ENCODE measurements around the gene HKDC1.

The HKDC1 gene

DNA sequence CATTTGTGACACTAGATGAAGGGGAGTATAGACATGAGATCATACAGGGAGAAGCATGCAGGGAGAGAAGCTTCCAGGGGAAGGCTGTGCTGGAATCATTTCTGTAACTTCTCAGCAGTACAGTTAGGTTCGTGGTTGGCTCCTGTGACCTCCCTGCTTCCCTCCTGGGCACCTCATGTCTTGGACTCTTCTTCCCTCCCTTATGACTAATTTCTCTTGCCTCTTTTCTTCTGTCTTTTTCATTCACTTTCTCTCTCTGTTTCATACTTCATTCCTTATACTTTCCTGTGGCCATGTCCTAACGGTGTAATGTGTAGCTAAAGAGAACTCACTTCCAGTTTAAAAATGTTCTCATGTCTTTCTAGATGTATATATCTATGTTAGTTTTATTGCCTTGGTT, 19.1 kb upstream of the HKDC1 start:
- TF ChIP-seq TAF1 (IDR thresholded peaks at IDR 0.05; ENCODE audit: borderline replicate concordance, insufficient read depth, low read length) (no peak), REST (IDR thresholded peaks at IDR 0.05; ENCODE audit: insufficient read depth in 1 of 2, low read depth in 2 of 2, low read length in 2 of 2) (no peak), POLR2AphosphoS5 (IDR thresholded peaks at IDR 0.05; ENCODE audit: low read depth, low read length) (no peak), SIN3A (IDR thresholded peaks at IDR 0.05; ENCODE audit: borderline replicate concordance, insufficient read depth, low read length) (no peak), FOXP2 (optimal IDR thresholded peaks at IDR 0.05; ENCODE audit: borderline replicate concordance, extremely low read depth, extremely low read length, insufficient read depth) (no peak)

DNA sequence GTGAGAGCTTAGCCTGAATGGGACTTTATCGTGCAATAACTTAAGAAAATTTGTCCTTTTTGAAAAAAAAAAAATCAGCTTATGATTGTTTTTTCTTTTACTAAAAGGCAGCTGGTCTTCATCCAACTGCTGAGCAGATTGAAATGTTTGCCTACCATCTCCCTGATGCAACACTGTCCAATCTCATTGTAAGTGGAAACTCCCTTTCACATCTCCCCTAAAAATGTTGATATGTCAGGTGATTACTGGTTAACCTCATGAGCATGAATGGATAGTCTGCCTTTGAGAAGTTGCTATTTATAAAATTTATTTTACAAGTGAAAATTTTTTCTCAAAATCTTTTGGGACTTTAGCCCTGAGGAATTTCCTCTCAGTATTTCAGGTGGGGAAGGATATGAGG, 17.8 kb upstream of the HKDC1 start:
- TF ChIP-seq POLR2AphosphoS5 (IDR thresholded peaks at IDR 0.05; ENCODE audit: low read depth, low read length) (no peak), TAF1 (IDR thresholded peaks at IDR 0.05; ENCODE audit: borderline replicate concordance, insufficient read depth, low read length) (no peak)

DNA sequence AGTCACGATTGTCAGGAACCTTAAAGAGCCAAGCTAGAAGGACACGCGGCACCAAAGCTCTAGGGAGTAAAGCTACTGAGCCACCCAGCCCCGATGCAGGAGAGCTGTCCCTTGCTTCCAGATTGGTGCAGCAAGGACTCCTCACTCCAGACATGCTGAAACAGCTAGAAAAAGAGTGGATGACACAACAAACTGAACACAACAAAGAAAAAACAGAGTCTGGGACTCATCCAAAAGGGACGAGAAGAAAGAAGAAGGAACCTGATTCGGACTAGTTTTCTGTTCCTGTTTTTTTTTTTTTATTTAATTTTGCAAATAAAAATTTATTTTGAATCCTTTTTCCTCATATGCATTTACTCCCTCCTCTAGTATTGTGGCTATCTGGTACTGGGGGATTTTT, 11.4 kb upstream of the HKDC1 start:
- no peak for TF ChIP-seq SIN3A (IDR thresholded peaks at IDR 0.05; ENCODE audit: borderline replicate concordance, insufficient read depth, low read length)
- TF ChIP-seq REST (IDR thresholded peaks at IDR 0.05; ENCODE audit: insufficient read depth in 1 of 2, low read depth in 2 of 2, low read length in 2 of 2), result no peak
- no peak for TF ChIP-seq FOXP2 (optimal IDR thresholded peaks at IDR 0.05; ENCODE audit: borderline replicate concordance, extremely low read depth, extremely low read length, insufficient read depth)
- TF ChIP-seq TAF1 (IDR thresholded peaks at IDR 0.05; ENCODE audit: borderline replicate concordance, insufficient read depth, low read length), result no peak
- no peak for TF ChIP-seq POLR2AphosphoS5 (IDR thresholded peaks at IDR 0.05; ENCODE audit: low read depth, low read length)

GRCh38 chr10:69209787-69210484, 10.2 kb upstream of the HKDC1 start:
- no peak for TF ChIP-seq TAF1 (IDR thresholded peaks at IDR 0.05; ENCODE audit: borderline replicate concordance, insufficient read depth, low read length)
- TF ChIP-seq FOXP2 (optimal IDR thresholded peaks at IDR 0.05; ENCODE audit: borderline replicate concordance, extremely low read depth, extremely low read length, insufficient read depth), result no peak
- no peak for TF ChIP-seq SIN3A (IDR thresholded peaks at IDR 0.05; ENCODE audit: borderline replicate concordance, insufficient read depth, low read length)
- no peak for TF ChIP-seq POLR2AphosphoS5 (IDR thresholded peaks at IDR 0.05; ENCODE audit: low read depth, low read length)
- TF ChIP-seq REST (IDR thresholded peaks at IDR 0.05; ENCODE audit: insufficient read depth in 1 of 2, low read depth in 2 of 2, low read length in 2 of 2), result no peak

GRCh38 chr10:69211104-69211503, 9.0 kb upstream of the HKDC1 start:
- TF ChIP-seq POLR2AphosphoS5 (IDR thresholded peaks at IDR 0.05; ENCODE audit: low read depth, low read length) (no peak), REST (IDR thresholded peaks at IDR 0.05; ENCODE audit: insufficient read depth in 1 of 2, low read depth in 2 of 2, low read length in 2 of 2) (no peak), SIN3A (IDR thresholded peaks at IDR 0.05; ENCODE audit: borderline replicate concordance, insufficient read depth, low read length) (no peak), FOXP2 (optimal IDR thresholded peaks at IDR 0.05; ENCODE audit: borderline replicate concordance, extremely low read depth, extremely low read length, insufficient read depth) (no peak), TAF1 (IDR thresholded peaks at IDR 0.05; ENCODE audit: borderline replicate concordance, insufficient read depth, low read length) (no peak)

Data from PFSK-1 (cell line).